Right atrium auricular region (tissue), 2 donors: ENCODE results near the gene ERO1A. TPM values are rescaled to one million over a fixed set of nuclear protein-coding genes. Genes with fewer than 3 reads are reported as not detected.

Source experiments
- total RNA-seq, 2 donors: library from RNA; depleted of rRNA; stranded (reverse); fragments of >200 nt; gene quantifications; one replicate each; pipeline ENCODE4 v1.1.0, GENCODE V29; 2016

The ERO1A gene
- total RNA-seq, 2 donors from 2014 or later = 11.3 to 12.2 TPM

Other genes starting within 250 kb of the ERO1A start
- gene TXNDC16, start 143.1 kb downstream of the ERO1A start, total RNA-seq = 1 to 10 TPM; 6.7 to 7.0 TPM
- under 1 TPM; 0.85 to 0.98 TPM for gene GPR137C, start 142.7 kb downstream of the ERO1A start, total RNA-seq
- 10 to 100 TPM; 60.1 to 77.4 TPM for gene PSMC6, start 11.6 kb upstream of the ERO1A start, total RNA-seq
- gene STYX, start 34.6 kb upstream of the ERO1A start, total RNA-seq = 10 to 100 TPM in 1 of 2 donors, 1 to 10 TPM in 1; 8.7 to 16.0 TPM
- 1 to 10 TPM; 5.9 to 9.3 TPM for gene GNPNAT1, start 96.0 kb upstream of the ERO1A start, total RNA-seq